Stimulated activated CD4-positive, alpha-beta T cell treated with anti-CD3 and anti-CD28 coated beads, Interleukin-1b, Interleukin-23, amount 100 ng/mL, for 48 hours (primary cell): ENCODE data around the gene ARMC9.
"Not testable (repeated sequence)": the region's sequence is repeated elsewhere in the genome, so short reads cannot be mapped to it uniquely, and the experiment has no call there.

Experiments
- DNase-seq: peaks from one replicate; pipeline ENCODE4 v3.0.0-alpha.2; 2020

Gene ARMC9

GRCh38 chr2:231290321-231291015 lies 92.0 kb downstream of the ARMC9 start:
- DNase-seq, result no peak

- DNase-seq, result no peak
Observed at GRCh38 chr2:231292472-231293134, 94.2 kb downstream of the ARMC9 start.

GRCh38 chr2:231293163-231293562 lies 94.7 kb downstream of the ARMC9 start:
- no peak for DNase-seq

- DNase-seq, result no peak
Observed at GRCh38 chr2:231294116-231294515, 95.7 kb downstream of the ARMC9 start.

GRCh38 chr2:231294571-231295362 lies 96.3 kb downstream of the ARMC9 start:
- no peak for DNase-seq

GRCh38 chr2:231295363-231295655 lies 96.9 kb downstream of the ARMC9 start:
- DNase-seq, result no peak

GRCh38 chr2:231296401-231296974 lies 98.1 kb downstream of the ARMC9 start:
- no peak for DNase-seq

- DNase-seq, result peak; percentile 11
Observed at GRCh38 chr2:231297108-231297908, 98.9 kb downstream of the ARMC9 start.

GRCh38 chr2:231298091-231298490 lies 99.7 kb downstream of the ARMC9 start:
- DNase-seq, result no peak

- no peak for DNase-seq
Observed at GRCh38 chr2:231299267-231299666, 100.8 kb downstream of the ARMC9 start.

- no peak for DNase-seq
Observed at GRCh38 chr2:231300020-231300721, 101.7 kb downstream of the ARMC9 start.

GRCh38 chr2:231300722-231301076 lies 102.3 kb downstream of the ARMC9 start:
- DNase-seq, result no peak

GRCh38 chr2:231304259-231304658 lies 105.8 kb downstream of the ARMC9 start:
- DNase-seq, result not testable (repeated sequence)

- DNase-seq, result no peak
Observed at GRCh38 chr2:231305221-231305620, 106.8 kb downstream of the ARMC9 start.

- DNase-seq, result no peak
Observed at GRCh38 chr2:231306791-231307393, 108.5 kb downstream of the ARMC9 start.

- DNase-seq, result no peak
Observed at GRCh38 chr2:231308219-231308618, 109.8 kb downstream of the ARMC9 start.

GRCh38 chr2:231308631-231309428 lies 110.4 kb downstream of the ARMC9 start:
- no peak for DNase-seq

GRCh38 chr2:231312066-231312465 lies 113.6 kb downstream of the ARMC9 start:
- DNase-seq, result no peak

GRCh38 chr2:231315896-231316295 lies 117.5 kb downstream of the ARMC9 start:
- DNase-seq, result no peak

- no peak for DNase-seq
Observed at GRCh38 chr2:231317579-231317978, 119.1 kb downstream of the ARMC9 start.

- DNase-seq, result no peak
Observed at GRCh38 chr2:231318436-231318835, 120.0 kb downstream of the ARMC9 start.
